H9 (cell line): Measurements from ENCODE around the gene UGT2B15. TPM values are rescaled to one million over a fixed set of nuclear protein-coding genes. Genes with fewer than 3 reads are reported as not detected.
"Not testable (repeated sequence)": the region's sequence is repeated elsewhere in the genome, so short reads cannot be mapped to it uniquely, and the experiment has no call there.

Experiments
- DNase-seq: peaks from one replicate; pipeline ENCODE4 v3.0.0-alpha.2; 2017
- H2AFZ ChIP-seq: one replicate; pipeline ENCODE4 v1.6.1; 2013; ENCODE audit warnings: mild to moderate bottlenecking, low read length, control low read depth, moderate library complexity
- H2AK5ac ChIP-seq: 2 replicates; pipeline ENCODE4 v1.6.1; 2013; ENCODE audit warnings: low read length, control low read depth, mixed read lengths; ENCODE audit not compliant: insufficient read length
- H2BK120ac ChIP-seq: one replicate; pipeline ENCODE4 v1.6.1; 2013; ENCODE audit warnings: low read depth, mild to moderate bottlenecking, low read length, control low read depth, inconsistent platforms; ENCODE audit not compliant: poor library complexity, severe bottlenecking
- H2BK12ac ChIP-seq: 2 replicates; pipeline ENCODE4 v1.6.1; 2013; ENCODE audit warnings: low read length, control low read depth, mixed read lengths, low read depth; ENCODE audit not compliant: insufficient read length
- H2BK15ac ChIP-seq: 2 replicates; pipeline ENCODE4 v1.6.1; 2013; ENCODE audit warnings: low read depth, low read length, control low read depth
- H2BK20ac ChIP-seq: one replicate; pipeline ENCODE4 v1.6.1; 2013; ENCODE audit warnings: low read depth, mild to moderate bottlenecking, low read length, control low read depth, inconsistent platforms; ENCODE audit not compliant: poor library complexity, severe bottlenecking
- H2BK5ac ChIP-seq: 2 replicates; pipeline ENCODE4 v1.6.1; 2013; ENCODE audit warnings: low read length, control low read depth, mixed read lengths; ENCODE audit not compliant: insufficient read length
- H3K14ac ChIP-seq: 2 replicates; pipeline ENCODE4 v1.6.1; 2013; ENCODE audit warnings: low read length, control low read depth; ENCODE audit not compliant: insufficient read depth
- H3K18ac ChIP-seq: 2 replicates; pipeline ENCODE4 v1.6.1; 2013; ENCODE audit warnings: low read depth, mild to moderate bottlenecking, mixed read lengths, low read length, control low read depth; ENCODE audit not compliant: insufficient read length
- H3K23ac ChIP-seq: 2 replicates; pipeline ENCODE4 v1.6.1; 2013; ENCODE audit warnings: low read length, control low read depth, mixed read lengths, low read depth; ENCODE audit not compliant: insufficient read length
- H3K23me2 ChIP-seq: 2 replicates; pipeline ENCODE4 v1.6.1; 2013; ENCODE audit warnings: low read depth, mild to moderate bottlenecking, mixed read lengths, low read length, control low read depth; ENCODE audit not compliant: insufficient read length, poor library complexity, severe bottlenecking
- H3K27ac ChIP-seq: 2 replicates; pipeline ENCODE4 v1.5.1; 2013; ENCODE audit warnings: low read length, control low read depth, mixed read lengths, low read depth; ENCODE audit not compliant: insufficient read length
- H3K27me3 ChIP-seq: 2 replicates; pipeline ENCODE4 v1.6.1; 2013; ENCODE audit warnings: low read length, control low read depth, inconsistent platforms; ENCODE audit not compliant: insufficient read depth
- H3K4ac ChIP-seq: 2 replicates; pipeline ENCODE4 v1.6.1; 2013; ENCODE audit warnings: low read depth, mild to moderate bottlenecking, control low read depth, inconsistent platforms, low read length, moderate library complexity
- H3K4me1 ChIP-seq: 2 replicates; pipeline ENCODE4 v1.6.1; 2013; ENCODE audit warnings: low read length, control low read depth, inconsistent platforms; ENCODE audit not compliant: insufficient read depth
- H3K4me2 ChIP-seq: 2 replicates; pipeline ENCODE4 v1.6.1; 2013; ENCODE audit warnings: low read length, control low read depth, mixed read lengths; ENCODE audit not compliant: insufficient read length, insufficient read depth
- H3K56ac ChIP-seq: 2 replicates; pipeline ENCODE4 v1.6.1; 2013; ENCODE audit warnings: low read depth, mild to moderate bottlenecking, mixed read lengths, low read length, control low read depth; ENCODE audit not compliant: insufficient read length
- H3K79me1 ChIP-seq: 2 replicates; pipeline ENCODE4 v1.6.1; 2013; ENCODE audit warnings: low read depth, mild to moderate bottlenecking, moderate library complexity, low read length, control low read depth, inconsistent platforms; ENCODE audit not compliant: insufficient read depth, poor library complexity, severe bottlenecking
- H3K79me2 ChIP-seq: 2 replicates; pipeline ENCODE4 v1.6.1; 2013; ENCODE audit warnings: low read length, control low read depth, inconsistent platforms; ENCODE audit not compliant: insufficient read depth
- H3K9ac ChIP-seq: 2 replicates; pipeline ENCODE4 v1.6.1; 2013; ENCODE audit warnings: low read length, control low read depth, mixed read lengths; ENCODE audit not compliant: insufficient read length; ENCODE audit errors: extremely low read depth
- H3K9me3 ChIP-seq: one replicate; pipeline ENCODE4 v1.6.1; 2013; ENCODE audit warnings: low read depth, low read length, inconsistent platforms; ENCODE audit not compliant: control insufficient read depth
- H3T11ph ChIP-seq: one replicate; pipeline ENCODE4 v1.6.1; 2013; ENCODE audit warnings: mild to moderate bottlenecking, low read length, control low read depth, inconsistent platforms
- H4K20me1 ChIP-seq: one replicate; pipeline ENCODE4 v1.6.1; 2013; ENCODE audit not compliant: control insufficient read depth, insufficient read length, insufficient read depth
- H4K5ac ChIP-seq: 2 replicates; pipeline ENCODE4 v1.6.1; 2013; ENCODE audit warnings: low read depth, mild to moderate bottlenecking, mixed read lengths, low read length, control low read depth; ENCODE audit not compliant: insufficient read length
- H4K8ac ChIP-seq: replicated peaks from 2 replicates; pipeline ENCODE4 v1.6.1; 2013; ENCODE audit warnings: low read length, control low read depth, mixed read lengths, low read depth; ENCODE audit not compliant: insufficient read length
- H4K91ac ChIP-seq: 2 replicates; pipeline ENCODE4 v1.6.1; 2013; ENCODE audit warnings: low read depth, mild to moderate bottlenecking, moderate library complexity, mixed read lengths, low read length, control low read depth; ENCODE audit not compliant: insufficient read length
- H3K27ac Mint-ChIP-seq, 3 experiments: 2 replicates in 2 of 3; 3 replicates in 1 of 3; pipeline ENCODE4 v1.8.0; 2020 to 2021; ENCODE audit warnings: mixed read lengths in 3 of 3, mild to moderate bottlenecking in 1 of 3, moderate library complexity in 1 of 3
- H3K27me3 Mint-ChIP-seq: 2 replicates; pipeline ENCODE4 v1.8.0; 2021; ENCODE audit warnings: low read depth, mild to moderate bottlenecking, moderate library complexity, mixed read lengths
- H3K36me3 Mint-ChIP-seq, 3 experiments: 2 replicates in 2 of 3; 3 replicates in 1 of 3; pipeline ENCODE4 v1.8.0; 2020 to 2021; ENCODE audit warnings: low read depth in 3 of 3, mixed read lengths in 3 of 3; ENCODE audit not compliant: insufficient read depth in 1 of 3
- H3K4me1 Mint-ChIP-seq, 2 experiments: 2 replicates each; pipeline ENCODE4 v1.8.0; 2020; ENCODE audit warnings: mixed read lengths in 2 of 2
- H3K4me3 Mint-ChIP-seq, 2 experiments: 2 replicates in 1 of 2; 3 replicates in 1 of 2; pipeline ENCODE4 v1.8.0; 2020 to 2021; ENCODE audit warnings: mild to moderate bottlenecking in 2 of 2, mixed read lengths in 2 of 2, moderate library complexity in 1 of 2
- H3K9me3 Mint-ChIP-seq, 2 experiments: 2 replicates in 1 of 2; 3 replicates in 1 of 2; pipeline ENCODE4 v1.8.0; 2020; ENCODE audit warnings: mild to moderate bottlenecking in 2 of 2, mixed read lengths in 2 of 2, moderate library complexity in 1 of 2
- WGBS: extraction: QIAGEN DNeasy Blood & Tissue Kit; methylation state at CpG from one replicate; pipeline ENCODE4 v1.1.7; 2013; ENCODE audit warnings: missing lambda C conversion rate, low lambda C conversion rate, mixed read lengths; ENCODE audit not compliant: insufficient read length; ENCODE audit errors: extremely low coverage; 5-methylcytosine and 5-hydroxymethylcytosine counted together
- total RNA-seq: library from RNA; stranded (reverse); gene quantifications from 2 replicates; pipeline ENCODE4 v1.2.1, GENCODE V29; 2021

The UGT2B15 gene
- total RNA-seq, 1 experiment from 2014 or later: not detected

DNA sequence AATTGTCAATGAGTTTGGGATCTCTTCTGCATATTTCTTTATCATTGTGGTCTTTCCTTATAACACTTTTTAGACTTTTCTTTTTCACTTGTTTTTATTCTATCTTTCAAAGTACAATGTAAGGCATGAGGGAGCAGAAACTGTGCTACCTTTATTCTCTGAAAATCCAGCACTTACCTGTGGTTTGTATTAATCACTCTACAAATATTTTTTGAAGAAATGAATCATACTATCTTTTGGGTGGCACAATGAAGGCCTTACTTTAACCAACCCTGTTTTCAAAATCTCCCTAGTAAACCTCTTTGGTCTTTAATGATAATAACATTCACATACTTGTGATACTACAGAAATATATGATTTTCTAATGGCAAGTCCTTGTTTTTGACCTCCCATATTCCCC, 2.9 kb downstream of the UGT2B15 start:
- not testable (repeated sequence) for H3K27me3 Mint-ChIP-seq, H3T11ph ChIP-seq, H3K27me3 ChIP-seq, H3K79me2 ChIP-seq, H3K79me1 ChIP-seq, H3K4me3 Mint-ChIP-seq, H2BK12ac ChIP-seq, H3K4me2 ChIP-seq, H3K4me1 ChIP-seq, H3K23ac ChIP-seq, H2BK20ac ChIP-seq, H2AK5ac ChIP-seq, H4K91ac ChIP-seq, H3K18ac ChIP-seq, H2BK120ac ChIP-seq, H3K4ac ChIP-seq, H2BK5ac ChIP-seq, H3K56ac ChIP-seq, H3K14ac ChIP-seq, H3K9ac ChIP-seq, DNase-seq, H3K27ac ChIP-seq, H3K9me3 ChIP-seq, H4K5ac ChIP-seq, H3K36me3 Mint-ChIP-seq, H2AFZ ChIP-seq, H3K23me2 ChIP-seq, H3K4me1 Mint-ChIP-seq, H2BK15ac ChIP-seq, H3K9me3 Mint-ChIP-seq, H4K20me1 ChIP-seq, H3K27ac Mint-ChIP-seq, H4K8ac ChIP-seq

DNA sequence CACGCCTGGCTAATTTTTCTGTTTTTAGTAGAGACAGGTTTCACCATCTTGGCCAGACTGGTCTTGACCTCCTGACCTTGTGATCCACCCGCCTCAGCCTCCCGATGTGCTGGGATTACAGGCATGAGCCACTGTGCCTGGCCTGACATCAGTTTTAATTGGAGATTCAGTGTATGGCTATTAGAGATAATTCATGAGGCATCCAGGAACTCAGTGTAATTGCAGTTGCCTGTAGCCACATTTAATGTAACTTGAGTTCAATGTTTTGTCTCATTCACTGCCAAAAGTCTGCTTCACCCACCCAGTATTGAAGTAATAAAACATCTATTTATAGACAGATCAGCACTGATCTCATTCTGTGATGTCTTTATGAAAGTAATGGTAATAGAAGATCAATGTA, 5.7 kb downstream of the UGT2B15 start:
- H3K27ac ChIP-seq, H3K23ac ChIP-seq, H3K4ac ChIP-seq, H3K18ac ChIP-seq, H2BK15ac ChIP-seq, H3K79me2 ChIP-seq, DNase-seq, H3K79me1 ChIP-seq, H4K5ac ChIP-seq, H3K4me1 ChIP-seq, H2BK12ac ChIP-seq, H3K56ac ChIP-seq, H3K36me3 Mint-ChIP-seq, H3K27ac Mint-ChIP-seq, H3K14ac ChIP-seq, H3K4me2 ChIP-seq, H3K27me3 ChIP-seq, H3K27me3 Mint-ChIP-seq, H3K4me3 Mint-ChIP-seq, H3K9me3 ChIP-seq, H3K9me3 Mint-ChIP-seq, H3T11ph ChIP-seq, H4K20me1 ChIP-seq, H3K23me2 ChIP-seq, H2BK5ac ChIP-seq, H2BK120ac ChIP-seq, H3K9ac ChIP-seq, H4K91ac ChIP-seq, H4K8ac ChIP-seq, H2AK5ac ChIP-seq, H2BK20ac ChIP-seq, H2AFZ ChIP-seq: not testable (repeated sequence)
- peaks cover 18 to 19% of the 10 kb centered on the region in 2 experiments for H3K4me1 Mint-ChIP-seq
- WGBS: no CpG with 5 or more reads among the region's 3 CpGs
